GM18867 (cell line): Measurements from ENCODE around the gene CAMK2D.
A peak's percentile ranks its signal among the peaks of the same experiment; 100 is the strongest.
"Not testable (repeated sequence)": the region's sequence is repeated elsewhere in the genome, so short reads cannot be mapped to it uniquely, and the experiment has no call there.

Experiments
- ATAC-seq: cut with Tn5 transposase; IDR thresholded peaks from one replicate; pipeline ENCODE4 v1.9.1; 2021; ENCODE audit warnings: mild to moderate bottlenecking, moderate library complexity; ENCODE audit not compliant: unreplicated experiment

The CAMK2D gene

DNA sequence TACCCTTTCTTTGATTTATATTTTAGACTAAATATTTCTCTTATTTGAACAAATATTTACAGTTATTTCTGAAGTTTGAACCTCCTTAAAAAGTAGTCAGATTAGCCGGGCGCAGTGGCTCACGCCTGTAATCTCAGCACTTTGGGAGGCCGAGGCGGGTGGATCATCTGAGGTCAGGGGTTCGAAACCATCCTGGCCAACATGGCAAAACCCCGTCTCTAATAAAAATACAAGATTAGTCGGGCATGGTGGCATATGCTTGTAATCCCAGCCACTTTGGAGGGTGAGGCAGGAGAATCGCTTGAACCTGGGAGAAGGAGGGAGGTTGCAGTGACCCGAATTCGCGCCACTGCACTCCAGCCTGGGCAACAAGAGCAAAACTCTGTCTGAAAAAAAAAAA lies 2.4 kb upstream of the CAMK2D start:
- not testable (repeated sequence) for ATAC-seq

DNA sequence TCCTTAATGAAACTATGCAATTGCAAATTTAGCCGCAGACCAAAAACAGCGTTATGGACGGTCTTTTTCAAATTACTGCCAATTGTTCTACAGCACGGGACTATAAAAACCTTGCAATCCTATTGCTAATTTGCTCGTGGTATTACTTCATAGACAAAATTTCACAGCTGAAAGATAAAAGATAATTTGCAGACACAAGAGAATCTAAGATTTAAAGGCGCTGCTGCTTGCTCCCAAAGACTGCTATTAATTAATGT lies 1.4 kb upstream of the CAMK2D start:
- no peak for ATAC-seq

DNA sequence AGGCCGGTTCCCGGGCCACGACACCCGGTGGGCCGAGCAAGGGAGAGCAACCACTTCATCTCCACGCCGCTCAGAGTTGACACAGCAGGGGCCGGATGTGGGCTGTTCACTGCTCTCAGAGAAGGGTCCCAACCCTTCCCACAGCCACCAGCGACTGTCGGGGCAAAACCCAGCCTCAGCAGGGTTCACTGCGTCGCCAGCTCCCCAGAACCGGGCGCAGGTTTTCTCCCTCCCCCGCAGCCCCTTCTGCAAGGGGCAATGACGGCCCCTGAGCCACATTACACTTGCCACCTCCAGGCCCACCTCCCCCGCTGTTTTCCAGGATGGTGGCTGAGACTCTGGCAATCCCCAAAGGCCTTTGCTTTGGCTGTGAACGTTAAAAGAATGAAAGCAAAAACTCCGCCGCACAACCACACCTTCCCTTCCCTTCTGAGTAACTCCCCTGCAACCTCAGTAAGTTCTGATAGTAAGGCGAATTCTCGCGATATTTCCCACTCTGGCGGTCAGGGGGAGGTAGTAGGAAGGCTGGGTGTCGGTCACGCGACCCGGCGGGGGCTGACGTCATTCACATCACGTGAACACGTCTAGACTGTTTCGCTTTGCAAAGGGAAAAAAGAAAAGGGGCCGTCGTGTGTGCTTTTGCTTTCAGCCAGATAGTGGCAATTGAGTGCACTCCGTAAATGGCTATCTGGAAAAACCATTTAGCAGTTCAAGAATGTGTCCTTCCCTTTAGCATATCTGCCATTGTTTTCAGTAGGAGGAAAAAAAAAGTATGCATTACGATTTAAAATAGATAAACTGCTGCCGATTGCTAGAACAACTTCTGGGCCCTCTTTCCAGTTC lies 869 bp upstream of the CAMK2D start:
- ATAC-seq, result peak; percentile 57

DNA sequence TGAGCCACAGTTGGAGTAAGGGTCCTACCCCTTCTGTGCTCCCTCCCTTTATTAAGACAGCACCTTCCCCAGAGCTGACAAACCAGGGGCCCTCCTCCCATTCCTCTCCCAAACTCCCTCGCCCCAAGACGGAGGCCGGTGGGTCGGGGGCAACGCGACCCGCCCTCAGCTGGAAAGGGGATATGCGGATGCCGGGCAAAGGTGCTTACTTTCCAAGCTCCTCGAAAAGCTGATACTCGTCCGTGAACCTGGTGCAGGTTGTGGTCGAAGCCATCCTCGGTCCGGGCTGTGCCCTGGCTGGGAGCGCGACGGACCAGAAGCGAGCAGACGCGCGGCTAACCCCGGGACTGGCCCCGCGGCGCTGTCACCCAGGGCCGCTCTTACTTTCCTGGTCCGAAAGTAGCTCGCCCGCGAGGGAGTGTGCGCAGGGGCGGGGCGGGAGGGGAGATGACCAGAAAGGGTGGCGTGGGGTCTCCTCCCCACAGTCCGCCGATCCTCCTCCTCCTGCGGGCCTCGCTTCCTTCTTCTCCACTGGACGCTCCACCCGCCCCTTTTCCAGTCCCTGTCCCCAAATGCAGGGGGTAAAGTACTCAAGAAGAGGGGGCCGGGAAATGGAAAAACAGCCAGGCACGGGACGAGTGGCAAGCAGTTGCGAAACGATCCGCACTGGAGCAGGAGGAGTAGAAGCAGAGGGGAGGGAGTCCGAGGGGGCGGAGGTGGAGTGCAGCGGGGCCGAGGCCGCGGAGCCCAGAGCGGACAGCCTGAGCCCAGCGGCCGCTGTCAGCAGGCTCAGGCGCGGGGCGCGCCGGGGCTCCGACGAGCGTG lies 531 bp downstream of the CAMK2D start:
- peak; percentile 28 for ATAC-seq

DNA sequence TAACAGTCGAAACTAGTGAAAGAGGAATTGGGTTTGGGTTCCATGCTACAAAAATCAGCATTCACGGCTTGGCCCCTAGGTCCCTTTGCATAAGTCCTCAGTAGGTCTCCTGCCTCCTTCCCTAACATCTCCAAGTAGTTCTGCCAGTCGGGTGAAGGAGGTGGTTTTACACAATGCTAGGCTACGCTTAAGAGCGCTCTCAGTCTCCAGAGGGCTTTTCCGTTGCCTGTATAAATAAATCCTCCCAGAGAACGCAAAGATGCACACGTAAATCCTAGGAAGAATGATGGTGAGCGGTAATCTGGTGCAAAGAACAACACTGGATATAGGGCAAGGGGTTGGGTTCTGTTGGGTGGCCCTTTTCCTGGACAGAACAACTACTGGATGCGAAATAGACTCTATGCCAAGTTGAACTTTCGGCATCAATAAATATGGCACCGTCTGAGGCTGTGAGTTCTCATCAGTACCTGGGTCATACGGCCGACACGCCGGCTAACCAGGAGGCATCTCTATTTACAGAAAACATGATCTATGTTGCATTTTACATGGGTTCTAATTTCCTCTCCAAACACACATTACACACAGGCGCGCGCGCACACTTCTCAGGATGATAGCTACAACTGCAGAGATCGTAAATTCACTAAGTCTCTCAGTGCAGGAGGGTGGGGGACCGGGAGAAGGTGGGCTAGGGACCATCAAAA lies 1.3 kb downstream of the CAMK2D start:
- no peak for ATAC-seq

DNA sequence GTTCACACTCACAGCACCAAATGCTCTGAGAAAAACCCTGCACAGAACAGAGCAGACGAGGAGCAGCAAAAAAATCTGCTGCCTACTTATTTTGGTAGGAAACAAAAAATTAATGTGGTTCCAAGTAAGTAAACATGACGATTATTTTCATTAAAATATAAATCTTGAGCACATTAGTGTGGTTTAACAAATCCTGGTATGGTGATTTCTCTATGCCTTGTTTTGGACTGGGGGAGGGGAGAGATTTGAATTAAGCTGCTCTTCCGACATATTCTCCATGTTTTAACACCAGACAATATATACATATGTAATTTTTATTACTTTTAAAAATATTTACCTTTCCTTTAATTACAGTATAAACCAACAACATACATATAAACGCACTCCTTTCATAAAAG lies 1.8 kb downstream of the CAMK2D start:
- ATAC-seq, result no peak

DNA sequence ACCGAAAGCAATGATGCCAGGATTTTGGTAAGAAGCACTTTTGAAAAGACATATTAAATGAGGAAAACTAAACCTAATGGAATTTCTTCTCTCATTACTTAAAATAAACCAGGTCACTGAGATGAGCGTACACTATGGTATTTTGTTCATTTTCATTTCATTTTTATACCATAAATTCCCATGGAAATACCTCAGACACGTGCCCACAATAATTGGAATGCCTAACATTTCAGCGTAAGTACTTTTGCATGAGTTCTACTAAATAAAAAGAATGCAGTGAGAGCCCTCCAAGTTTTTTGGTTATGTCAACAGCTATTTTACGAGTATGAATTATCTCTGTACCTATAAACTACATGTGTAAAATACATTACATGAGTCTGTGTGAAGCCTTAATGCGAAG lies 3.2 kb downstream of the CAMK2D start:
- ATAC-seq, result no peak

DNA sequence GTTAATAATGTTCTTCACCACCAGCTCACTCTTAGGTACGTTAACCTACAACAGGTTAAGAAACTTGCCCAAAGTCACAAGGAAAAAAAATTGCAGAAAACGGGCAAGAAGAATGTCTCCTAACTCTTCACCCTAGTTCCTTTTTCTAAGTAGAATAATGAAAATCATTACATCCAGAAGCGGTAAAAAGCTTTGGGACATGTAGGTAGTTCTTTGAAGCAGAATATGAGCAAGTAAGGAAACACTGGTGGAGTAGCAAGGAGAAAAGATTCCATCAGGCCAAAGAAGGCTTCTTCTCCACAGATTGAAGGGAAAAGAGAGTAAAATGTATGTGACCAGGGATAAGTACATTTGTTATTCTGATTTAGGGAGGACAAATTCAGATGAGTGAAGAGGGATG lies 4.1 kb downstream of the CAMK2D start:
- ATAC-seq, result no peak

DNA sequence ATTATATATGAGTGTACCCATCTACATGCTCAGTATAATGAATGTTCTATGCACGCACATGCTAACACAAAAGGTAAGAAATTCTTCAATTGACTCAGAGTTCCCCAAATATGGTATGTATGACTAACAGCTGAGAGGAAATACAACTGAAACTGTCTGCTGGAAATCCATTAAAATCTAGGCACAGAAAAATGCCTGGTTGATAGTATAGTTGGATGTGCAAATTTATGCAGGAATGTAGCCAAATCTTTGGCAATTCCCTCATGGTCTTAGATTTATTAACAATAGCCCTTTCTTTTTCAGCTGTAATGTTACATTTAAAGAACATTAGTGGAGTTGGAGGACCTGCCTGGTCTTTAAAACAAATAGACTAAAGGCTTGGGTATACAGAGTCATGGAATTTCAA lies 5.5 kb downstream of the CAMK2D start:
- ATAC-seq, result peak; percentile 77

DNA sequence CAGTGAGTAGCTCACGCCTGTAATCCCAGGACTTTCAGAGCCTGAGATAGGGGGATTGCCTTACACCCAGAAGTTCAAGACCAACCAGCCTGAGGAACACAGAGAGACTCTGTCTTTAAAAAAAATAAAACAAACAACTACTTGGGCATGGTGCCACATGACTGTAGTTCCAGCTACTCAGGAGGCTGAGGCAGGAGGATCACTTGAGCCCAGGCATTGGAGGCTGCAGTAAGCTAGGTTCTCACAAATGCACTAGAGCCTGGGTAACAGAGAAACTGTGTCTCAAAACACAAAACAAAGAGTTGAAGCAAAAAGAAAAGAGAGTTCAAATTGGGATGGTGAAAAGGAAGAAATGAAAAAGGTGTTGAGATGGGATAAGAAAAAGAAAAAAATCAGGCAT lies 10.8 kb downstream of the CAMK2D start:
- ATAC-seq, result no peak

DNA sequence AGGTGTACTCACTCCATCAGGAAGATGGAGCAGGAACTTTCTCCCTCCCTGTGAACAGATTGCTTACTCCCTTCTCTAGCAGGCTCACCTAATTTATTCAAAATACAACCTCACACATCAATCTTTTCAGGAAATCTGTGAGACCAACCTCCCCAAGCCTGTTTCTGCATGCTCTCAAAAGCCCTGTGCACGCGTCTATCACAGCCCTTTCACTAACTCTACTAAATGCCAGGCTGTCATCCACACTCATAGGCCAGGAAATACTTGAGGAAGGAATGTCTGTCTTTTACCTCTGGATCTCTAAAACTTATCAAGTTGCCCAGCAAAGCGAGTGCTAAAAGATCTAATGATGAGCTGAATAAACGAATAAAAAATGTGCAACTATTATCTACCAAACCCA lies 11.2 kb downstream of the CAMK2D start:
- no peak for ATAC-seq

DNA sequence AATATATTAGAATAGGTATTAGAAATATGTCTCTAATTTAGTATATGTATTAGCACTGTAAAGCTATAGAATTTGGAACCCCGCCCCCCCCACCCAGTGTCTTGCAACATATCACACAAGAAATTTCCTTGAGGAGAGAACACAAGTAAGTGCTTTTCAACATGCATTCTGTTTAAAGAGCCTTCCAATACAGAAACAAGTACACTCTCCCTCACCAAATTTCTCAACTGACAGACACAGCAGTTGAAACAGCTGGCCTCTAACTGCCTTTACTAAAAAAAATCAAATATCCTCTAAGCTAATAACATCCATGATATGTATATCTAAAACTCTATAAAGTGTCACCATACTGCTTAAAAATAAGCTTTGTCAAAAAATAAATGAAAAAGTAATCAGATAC lies 12.4 kb downstream of the CAMK2D start:
- ATAC-seq, result no peak

DNA sequence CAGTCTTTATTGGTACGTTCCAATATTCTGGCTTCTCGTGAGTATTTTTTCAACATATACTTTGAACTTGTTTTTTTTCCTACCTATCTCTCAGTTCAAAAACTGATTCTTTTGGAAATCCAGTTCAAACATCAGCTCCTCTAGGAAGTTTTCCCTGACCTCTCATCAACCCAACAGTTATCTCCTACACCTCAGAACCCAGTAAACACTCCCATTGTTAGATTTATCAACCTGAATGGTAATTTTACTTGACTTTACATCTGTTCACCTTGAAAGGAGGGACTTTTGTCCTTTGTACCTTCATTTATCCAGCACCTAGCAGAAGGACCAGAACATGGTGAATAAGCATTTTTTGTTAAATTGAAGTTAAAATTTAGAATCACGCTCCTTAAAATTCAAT lies 13.6 kb downstream of the CAMK2D start:
- ATAC-seq, result no peak

DNA sequence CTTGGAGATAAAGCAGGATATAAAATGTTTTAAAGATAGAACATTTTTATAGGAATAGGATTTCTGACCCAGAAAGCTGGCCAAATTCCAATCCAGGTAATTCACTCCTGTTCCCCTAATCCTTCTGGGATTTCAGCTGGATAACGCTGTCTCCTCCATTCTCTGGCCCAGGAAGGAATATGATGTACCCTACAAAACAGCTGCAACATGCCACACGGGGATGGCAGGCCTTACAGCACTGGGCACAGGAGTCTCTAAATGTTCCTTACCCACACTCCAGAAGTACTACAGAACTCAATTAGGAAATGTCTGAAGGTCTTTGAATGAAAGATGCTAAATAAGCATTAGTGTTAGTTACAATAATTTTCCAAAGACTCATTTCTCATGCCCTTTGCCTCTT lies 15.8 kb downstream of the CAMK2D start:
- no peak for ATAC-seq

DNA sequence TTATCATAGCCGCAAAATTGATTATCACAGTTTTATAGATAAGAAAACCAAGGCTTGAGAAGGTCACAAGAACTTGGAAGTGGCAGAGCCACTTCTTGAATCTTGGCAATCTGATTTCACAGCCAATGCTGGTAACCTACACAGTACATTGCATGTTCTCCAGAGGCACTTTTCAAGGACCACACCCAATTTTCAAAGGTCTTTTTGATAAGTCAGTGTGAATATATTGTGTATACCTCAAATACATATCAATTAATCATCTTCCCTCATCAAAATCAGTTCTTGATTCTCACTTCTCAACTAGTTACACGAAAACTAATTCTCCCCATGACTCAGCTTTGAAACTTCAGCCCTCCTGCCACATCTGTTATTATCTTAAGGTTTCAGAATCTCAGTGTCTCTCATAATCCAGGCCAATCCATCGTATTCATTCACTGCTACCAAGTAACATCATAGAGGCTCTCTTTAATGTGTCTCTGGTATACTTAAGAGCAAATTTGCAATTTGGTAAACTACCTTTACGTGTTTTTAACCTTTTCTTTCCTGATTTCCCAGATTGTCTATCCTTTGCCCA lies 16.8 kb downstream of the CAMK2D start:
- ATAC-seq, result no peak

DNA sequence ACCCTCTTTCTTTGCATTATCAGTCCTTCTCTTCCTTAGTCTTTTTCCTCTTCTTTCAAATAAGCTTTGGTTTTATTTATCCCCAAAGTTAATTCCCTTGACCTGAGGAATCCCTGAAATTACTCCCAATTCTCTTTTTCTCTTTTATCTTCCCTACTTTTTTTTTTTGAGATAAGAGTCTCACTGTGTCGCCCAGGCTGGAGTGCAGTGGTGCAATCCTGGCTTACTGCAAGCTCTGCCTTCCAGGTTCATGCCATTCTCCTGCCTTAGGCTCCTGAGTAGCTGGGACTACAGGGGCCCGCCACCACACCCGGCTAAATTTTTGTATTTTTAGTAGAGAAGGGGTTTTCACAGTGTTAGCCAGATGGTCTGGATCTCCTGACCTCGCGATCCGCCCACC lies 17.8 kb downstream of the CAMK2D start:
- ATAC-seq, result no peak

DNA sequence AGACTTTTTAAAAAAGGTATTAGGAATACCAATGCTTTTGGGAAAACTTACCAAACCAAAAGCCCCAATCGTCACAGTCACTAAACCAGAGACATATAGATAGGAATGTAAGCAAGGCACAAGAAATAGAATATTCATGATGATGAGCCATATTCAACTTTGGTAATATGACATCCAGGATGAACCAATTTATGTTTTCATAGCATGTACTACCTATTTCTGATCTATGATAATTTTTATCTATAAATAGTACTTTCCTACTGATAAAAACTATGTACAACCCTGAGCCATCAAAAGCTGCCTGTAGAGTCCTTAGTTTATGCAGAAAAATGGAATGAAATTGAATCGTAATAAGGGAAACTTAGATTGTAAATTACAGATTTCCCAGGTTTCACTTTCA lies 18.9 kb downstream of the CAMK2D start:
- ATAC-seq, result no peak

DNA sequence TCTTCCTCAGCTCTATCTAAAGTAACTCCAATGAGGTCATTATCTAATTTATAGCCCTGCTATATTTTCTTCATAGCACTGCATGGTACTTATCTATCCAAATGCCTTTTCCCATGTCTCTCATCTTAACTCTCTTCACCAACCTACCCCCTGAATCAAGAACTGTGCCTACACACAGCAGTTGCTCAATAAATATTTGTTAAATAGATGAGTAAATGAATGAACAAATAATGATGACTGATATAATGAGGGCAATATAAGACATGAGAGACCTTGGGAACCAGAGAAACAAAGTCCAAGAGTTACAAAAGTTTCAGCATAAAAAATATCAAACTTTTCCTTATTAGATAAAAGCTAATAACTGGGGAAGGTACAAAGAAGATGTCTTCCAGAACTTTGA lies 19.6 kb downstream of the CAMK2D start:
- ATAC-seq, result no peak

DNA sequence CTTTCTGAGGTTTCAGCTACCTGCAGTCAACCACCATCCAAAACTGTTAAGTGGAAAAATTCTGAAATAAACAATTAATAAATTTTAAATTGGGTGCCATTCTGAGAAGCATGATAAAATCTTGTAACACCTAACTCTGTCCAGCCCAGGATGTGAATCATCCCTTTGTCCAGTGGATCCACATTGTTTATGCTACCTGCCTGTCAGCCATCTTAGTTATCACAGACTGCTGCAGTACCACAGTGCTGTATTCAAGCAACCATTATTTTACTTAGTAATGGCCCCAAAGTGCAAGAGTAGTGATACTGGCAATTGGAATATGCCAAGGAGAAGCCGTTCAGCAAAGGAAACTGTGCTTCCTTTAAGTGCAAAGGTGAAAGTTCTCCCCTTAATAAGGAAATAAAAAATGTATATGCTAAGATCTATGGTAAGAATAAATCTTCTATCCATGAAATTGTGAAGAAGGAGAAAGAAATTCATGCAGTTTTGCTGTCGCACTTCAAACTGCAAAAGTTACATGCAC lies 20.6 kb downstream of the CAMK2D start:
- no peak for ATAC-seq

DNA sequence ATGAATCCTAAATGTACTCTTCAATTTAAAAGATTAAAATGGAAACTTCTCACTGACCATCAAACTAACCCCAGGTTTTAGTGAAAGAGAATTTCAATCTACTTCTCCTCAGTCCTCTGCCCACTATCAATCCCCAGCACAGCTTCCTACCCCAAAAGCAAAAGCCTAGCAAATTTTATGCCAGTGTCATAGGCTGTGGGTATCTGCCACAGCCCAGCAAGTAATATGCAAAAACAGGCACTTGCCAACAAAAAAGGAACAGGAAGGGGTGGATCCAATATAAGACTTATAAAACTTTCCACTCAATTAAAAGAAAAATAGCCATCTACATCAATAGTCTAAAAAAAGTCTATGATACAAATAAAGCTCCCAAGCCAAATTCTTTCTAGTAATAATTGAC lies 22.3 kb downstream of the CAMK2D start:
- ATAC-seq, result no peak

DNA sequence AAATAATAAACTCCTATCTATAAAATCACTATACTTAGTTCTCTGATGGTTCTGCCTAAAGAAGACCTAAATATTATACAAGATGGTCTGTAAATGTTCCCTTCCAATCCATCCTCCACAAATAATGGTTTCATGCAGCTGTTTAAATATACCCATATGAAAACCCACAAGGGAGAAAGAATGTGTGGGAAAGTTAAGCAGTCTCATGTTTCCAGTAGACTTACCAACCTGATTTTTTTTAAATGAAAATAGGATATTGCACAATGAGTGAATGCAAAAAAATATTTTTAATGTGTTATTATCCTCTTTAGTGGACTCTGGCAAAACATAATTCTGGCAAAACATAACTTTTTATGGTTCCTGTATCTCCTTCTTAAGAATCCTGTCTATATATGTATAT lies 23.3 kb downstream of the CAMK2D start:
- ATAC-seq, result no peak
